Measurements from ENCODE around the gene ZFP62. TPM values are rescaled to one million over a fixed set of nuclear protein-coding genes. Genes with fewer than 3 reads are reported as not detected.
"Not testable (repeated sequence)": the region's sequence is repeated elsewhere in the genome, so short reads cannot be mapped to it uniquely, and the experiment has no call there.

ZFP62 gene
- total RNA-seq, 2 experiments from 2014 or later, result 58.4 to 79.1 TPM

DNA sequence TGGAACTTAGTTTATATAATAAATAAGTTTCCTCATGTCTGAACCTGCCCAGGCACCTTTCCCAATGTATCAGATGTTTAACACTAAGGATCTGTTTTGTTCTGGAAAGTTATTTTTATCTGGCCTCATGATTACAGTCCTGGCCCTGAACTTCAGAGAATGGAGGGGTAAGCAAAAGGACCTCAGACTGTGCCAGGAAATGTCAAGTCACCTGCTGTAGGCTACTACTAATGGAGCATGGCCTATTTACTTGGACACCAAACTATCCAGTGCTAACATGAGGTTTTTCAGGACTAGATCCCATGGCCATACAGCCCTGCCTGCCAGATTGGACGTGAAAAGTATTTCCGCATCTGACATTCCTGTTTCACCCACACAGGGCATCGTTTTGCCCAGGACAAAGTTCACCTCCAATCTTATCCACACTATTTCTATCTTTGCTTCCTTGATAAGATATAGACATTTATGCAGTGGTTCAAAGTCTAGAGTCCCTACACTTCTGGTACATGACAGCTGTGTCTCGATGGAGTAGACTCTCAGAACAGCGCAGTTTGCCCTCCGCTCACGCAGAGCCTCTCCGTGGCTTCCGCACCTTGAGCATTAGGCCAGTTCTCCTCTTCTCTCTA lies 37.7 kb upstream of the ZFP62 start, which contains the start of gene BTNL8:
BTNL8 (plus strand) TSS at position 539 of the 626 bp plus-strand sequence. CDS start 152 bp downstream, outside the sequence.
- Histone ChIP-seq H2AFZ (ENCODE audit: low read length) (peak within 1 kb of the TSS; percentile 64; the same call in 1 of the 2 replicates), H3K4me3 (ENCODE audit: low read depth, low read length, poor library complexity, severe bottlenecking) (no peak within 1 kb of the TSS), H3K9me2 (ENCODE audit: insufficient read depth, low read length) (no peaks in the 10 kb centered on the region), H3K9me3 (ENCODE audit: low read length) (no peaks in the 10 kb centered on the region), H3K36me3 (ENCODE audit: insufficient read depth, low read length) (no peaks in the 10 kb centered on the region), H3K4me1 (ENCODE audit: insufficient read depth, low read length, poor library complexity, severe bottlenecking) (peaks cover 5% of the 10 kb centered on the region), H4K20me1 (ENCODE audit: insufficient read depth, low read length) (no peaks in the 10 kb centered on the region), H3K4me2 (ENCODE audit: low read length) (peak within 1 kb of the TSS; percentile 27), H3K27ac (ENCODE audit: low read depth, low read length, poor library complexity, severe bottlenecking) (no peak within 1 kb of the TSS), H3K79me2 (ENCODE audit: insufficient read depth, low read depth, low read length) (no peaks in the 10 kb centered on the region)
- ChIA-PET POLR2A (no interaction called here), CTCF (ENCODE audit: unreplicated experiment) (no interaction called here)
- no TSS peak for BruUV-seq (replicated peaks)
- intact Hi-C loops (cut with micrococcal nuclease; ENCODE audit: unreplicated experiment), result no loop called here
- no peak for DNase-seq (ENCODE audit: low spot score)
- TF ChIP-seq, protein P1, sequence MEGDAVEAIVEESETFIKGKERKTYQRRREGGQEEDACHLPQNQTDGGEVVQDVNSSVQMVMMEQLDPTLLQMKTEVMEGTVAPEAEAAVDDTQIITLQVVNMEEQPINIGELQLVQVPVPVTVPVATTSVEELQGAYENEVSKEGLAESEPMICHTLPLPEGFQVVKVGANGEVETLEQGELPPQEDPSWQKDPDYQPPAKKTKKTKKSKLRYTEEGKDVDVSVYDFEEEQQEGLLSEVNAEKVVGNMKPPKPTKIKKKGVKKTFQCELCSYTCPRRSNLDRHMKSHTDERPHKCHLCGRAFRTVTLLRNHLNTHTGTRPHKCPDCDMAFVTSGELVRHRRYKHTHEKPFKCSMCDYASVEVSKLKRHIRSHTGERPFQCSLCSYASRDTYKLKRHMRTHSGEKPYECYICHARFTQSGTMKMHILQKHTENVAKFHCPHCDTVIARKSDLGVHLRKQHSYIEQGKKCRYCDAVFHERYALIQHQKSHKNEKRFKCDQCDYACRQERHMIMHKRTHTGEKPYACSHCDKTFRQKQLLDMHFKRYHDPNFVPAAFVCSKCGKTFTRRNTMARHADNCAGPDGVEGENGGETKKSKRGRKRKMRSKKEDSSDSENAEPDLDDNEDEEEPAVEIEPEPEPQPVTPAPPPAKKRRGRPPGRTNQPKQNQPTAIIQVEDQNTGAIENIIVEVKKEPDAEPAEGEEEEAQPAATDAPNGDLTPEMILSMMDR (conservative IDR thresholded peaks at IDR 0.05; ENCODE audit: low read length), result no peak
- no peak for TF ChIP-seq EZH2phosphoT487 (IDR thresholded peaks at IDR 0.05; ENCODE audit: borderline replicate concordance, low read depth, low read length)

GRCh38 chr5:180895330-180895729 lies 34.3 kb upstream of the ZFP62 start:
- intact Hi-C loops (cut with micrococcal nuclease; ENCODE audit: unreplicated experiment); CTCF ChIA-PET (ENCODE audit: unreplicated experiment); DNase-seq (ENCODE audit: low spot score); H3K9me3 ChIP-seq (ENCODE audit: low read length); H3K27ac ChIP-seq (ENCODE audit: low read depth, low read length, poor library complexity, severe bottlenecking); H3K36me3 ChIP-seq (ENCODE audit: insufficient read depth, low read length); H3K4me2 ChIP-seq (ENCODE audit: low read length); H3K4me3 ChIP-seq (ENCODE audit: low read depth, low read length, poor library complexity, severe bottlenecking); H4K20me1 ChIP-seq (ENCODE audit: insufficient read depth, low read length); H2AFZ ChIP-seq (ENCODE audit: low read length); H3K4me1 ChIP-seq (ENCODE audit: insufficient read depth, low read length, poor library complexity, severe bottlenecking); H3K79me2 ChIP-seq (ENCODE audit: insufficient read depth, low read depth, low read length); H3K9me2 ChIP-seq (ENCODE audit: insufficient read depth, low read length); BruUV-seq (replicated peaks); POLR2A ChIA-PET: not testable (repeated sequence)

DNA sequence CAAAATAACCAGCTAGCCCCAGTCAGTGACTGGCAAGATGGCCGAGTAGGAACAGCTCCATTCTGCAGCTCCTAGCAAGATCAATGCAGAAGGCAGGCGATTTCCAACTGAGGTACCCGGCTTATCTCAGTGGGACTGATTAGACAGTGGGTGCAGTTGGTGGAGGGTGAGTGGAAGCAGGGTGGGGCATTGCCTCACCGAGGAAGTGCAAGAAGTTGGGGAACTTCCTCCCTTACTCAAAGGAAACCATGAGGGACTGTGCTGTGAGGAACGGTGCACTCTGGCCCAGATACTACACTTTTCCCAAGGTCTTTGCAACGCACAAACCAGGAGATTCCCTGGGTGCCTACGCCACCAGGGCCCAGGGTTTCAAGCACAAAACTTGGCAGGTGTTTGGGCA lies 28.3 kb upstream of the ZFP62 start:
- DNase-seq (ENCODE audit: low spot score), result no peak
- no TSS peak for BruUV-seq (replicated peaks)
- intact Hi-C loops (cut with micrococcal nuclease; ENCODE audit: unreplicated experiment), result no loop called here
- Histone ChIP-seq H3K4me3 (ENCODE audit: low read depth, low read length, poor library complexity, severe bottlenecking) (no peak overlapping the region), H3K79me2 (ENCODE audit: insufficient read depth, low read depth, low read length) (no peaks in the 10 kb centered on the region), H3K9me2 (ENCODE audit: insufficient read depth, low read length) (no peaks in the 10 kb centered on the region), H3K9me3 (ENCODE audit: low read length) (no peaks in the 10 kb centered on the region), H3K4me1 (ENCODE audit: insufficient read depth, low read length, poor library complexity, severe bottlenecking) (no peaks in the 10 kb centered on the region), H3K27ac (ENCODE audit: low read depth, low read length, poor library complexity, severe bottlenecking) (no peak overlapping the region), H3K4me2 (ENCODE audit: low read length) (no peak overlapping the region), H3K36me3 (ENCODE audit: insufficient read depth, low read length) (no peaks in the 10 kb centered on the region), H4K20me1 (ENCODE audit: insufficient read depth, low read length) (no peaks in the 10 kb centered on the region), H2AFZ (ENCODE audit: low read length) (no peak overlapping the region)
- POLR2A ChIA-PET, result no interaction called here
- CTCF ChIA-PET (ENCODE audit: unreplicated experiment), result no interaction called here
- no peak for TF ChIP-seq EZH2phosphoT487 (IDR thresholded peaks at IDR 0.05; ENCODE audit: borderline replicate concordance, low read depth, low read length)
- TF ChIP-seq, protein P1 (conservative IDR thresholded peaks at IDR 0.05; ENCODE audit: low read length), result no peak

DNA sequence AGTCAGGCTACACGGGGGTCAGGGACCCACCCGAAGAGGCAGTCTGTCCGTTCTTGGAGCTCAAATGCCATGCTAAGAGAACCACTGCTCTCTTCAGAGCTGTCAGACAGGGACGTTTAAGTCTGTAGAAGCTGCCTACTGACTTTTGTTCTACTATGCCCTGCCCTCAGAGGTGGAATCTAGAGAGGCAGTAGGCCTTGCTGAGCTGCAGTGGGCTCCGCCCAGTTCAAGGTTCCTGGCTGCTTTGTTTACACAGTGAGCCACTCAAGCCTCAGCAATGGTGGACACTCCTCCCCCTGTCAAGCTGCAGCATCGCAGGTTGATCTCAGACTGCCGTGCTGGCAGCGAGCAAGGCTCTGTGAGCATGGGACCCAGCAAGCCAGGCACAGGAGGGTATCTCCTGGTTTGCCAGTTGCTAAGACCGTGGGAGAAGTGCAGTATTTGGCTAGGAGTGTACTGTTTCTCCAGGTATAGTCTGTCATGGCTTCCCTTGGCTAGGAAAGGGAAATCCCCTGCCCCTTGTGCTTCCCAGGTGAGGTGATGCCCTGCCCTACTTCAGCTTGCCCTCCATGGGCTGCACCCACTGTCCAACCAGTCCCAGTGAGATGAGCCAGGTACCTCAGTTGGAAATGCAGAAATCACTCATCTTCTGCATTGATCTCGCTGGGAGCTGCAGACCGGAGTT lies 24.9 kb upstream of the ZFP62 start:
- POLR2A ChIA-PET, result not testable (repeated sequence)

More for the DNA sequence above, 24.9 kb upstream of the ZFP62 start:
- H4K20me1 ChIP-seq (ENCODE audit: insufficient read depth, low read length); H3K36me3 ChIP-seq (ENCODE audit: insufficient read depth, low read length); H3K4me3 ChIP-seq (ENCODE audit: low read depth, low read length, poor library complexity, severe bottlenecking); H3K4me1 ChIP-seq (ENCODE audit: insufficient read depth, low read length, poor library complexity, severe bottlenecking); H3K4me2 ChIP-seq (ENCODE audit: low read length); H3K9me2 ChIP-seq (ENCODE audit: insufficient read depth, low read length); BruUV-seq (replicated peaks); H3K27ac ChIP-seq (ENCODE audit: low read depth, low read length, poor library complexity, severe bottlenecking); intact Hi-C loops (cut with micrococcal nuclease; ENCODE audit: unreplicated experiment); H3K9me3 ChIP-seq (ENCODE audit: low read length); DNase-seq (ENCODE audit: low spot score); CTCF ChIA-PET (ENCODE audit: unreplicated experiment); H2AFZ ChIP-seq (ENCODE audit: low read length); H3K79me2 ChIP-seq (ENCODE audit: insufficient read depth, low read depth, low read length): not testable (repeated sequence)
